GDM1 (cell line): ENCODE measurements around the gene AGMO.
"Not testable (repeated sequence)": the region's sequence is repeated elsewhere in the genome, so short reads cannot be mapped to it uniquely, and the experiment has no call there.

Experiments
- DNase-seq: peaks from one replicate; lab custom pipeline; 2025; lab: John Stamatoyannopoulos, UW

Gene AGMO

DNA sequence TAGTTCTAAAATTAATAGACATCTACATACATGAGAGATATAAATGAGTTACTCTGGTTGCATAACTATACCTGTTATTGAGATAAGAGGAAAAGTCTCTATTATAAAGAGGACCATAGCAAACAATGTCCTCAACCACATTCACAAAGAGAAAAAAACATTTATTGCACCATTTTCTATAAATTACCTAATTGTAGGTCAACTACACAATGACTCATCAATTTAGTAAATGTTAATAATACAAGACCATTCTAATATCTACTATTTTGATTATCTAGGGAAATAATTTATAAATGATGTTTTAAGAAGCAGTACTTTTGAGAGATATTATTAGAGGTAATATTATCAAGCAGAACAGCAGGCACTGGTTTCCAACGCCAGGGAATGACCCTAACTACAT lies 246.1 kb downstream of the AGMO start:
- DNase-seq, result no peak

DNA sequence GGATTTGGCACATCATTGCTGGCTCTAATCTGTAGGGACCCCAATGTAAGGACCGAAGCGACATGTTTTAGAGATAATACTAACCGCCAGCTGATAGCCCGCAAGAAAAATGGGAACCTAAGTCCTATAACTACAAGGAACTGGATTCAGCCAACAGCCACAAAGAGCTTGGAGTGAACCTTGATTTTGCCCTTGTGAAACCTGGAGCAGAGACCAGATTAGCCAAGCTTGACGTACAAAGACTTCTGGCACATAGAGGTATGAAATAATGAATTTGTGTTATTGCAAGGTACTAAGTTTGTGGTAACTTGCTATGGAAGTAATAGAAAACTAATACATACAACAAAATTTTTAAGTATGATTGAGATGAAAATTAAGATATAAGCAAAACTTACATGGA lies 246.9 kb downstream of the AGMO start:
- DNase-seq, result no peak

DNA sequence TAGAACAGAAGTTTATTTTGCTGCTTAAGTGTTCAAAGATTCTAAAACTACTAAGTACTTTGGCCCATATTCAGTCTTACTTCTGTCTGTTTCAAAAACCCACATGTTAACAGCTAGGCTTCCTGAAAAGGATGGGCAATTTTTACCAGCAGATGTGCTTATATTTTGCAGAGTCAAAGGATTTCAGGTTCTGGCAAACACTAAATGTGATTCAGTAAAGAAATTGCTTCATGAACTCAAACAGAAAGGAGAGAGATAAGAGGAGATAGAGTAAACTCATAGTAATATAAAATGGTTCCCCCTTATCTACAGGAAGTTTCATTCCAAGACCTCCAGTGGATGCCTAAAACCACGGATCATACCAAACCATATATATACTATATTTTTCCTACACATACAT lies 248.5 kb downstream of the AGMO start:
- DNase-seq, result no peak

DNA sequence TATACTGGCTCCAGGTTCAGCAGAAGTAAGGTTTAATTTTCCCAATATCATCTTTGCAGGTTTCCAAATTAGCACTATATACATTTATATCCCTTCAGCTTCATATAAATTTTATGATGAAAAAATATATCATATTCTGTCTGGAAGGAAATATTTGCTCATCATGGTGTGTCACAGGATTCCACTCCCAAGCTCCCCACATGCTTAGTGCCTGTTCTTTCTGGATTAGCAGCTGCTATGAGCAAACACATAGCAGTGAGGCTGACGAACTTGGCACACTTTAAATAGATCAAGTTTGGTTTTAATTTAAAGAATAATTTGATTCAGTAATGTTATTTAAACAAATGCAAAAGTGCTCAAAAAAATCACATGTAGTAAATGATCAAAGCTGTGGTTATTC lies 251.9 kb downstream of the AGMO start:
- no peak for DNase-seq

DNA sequence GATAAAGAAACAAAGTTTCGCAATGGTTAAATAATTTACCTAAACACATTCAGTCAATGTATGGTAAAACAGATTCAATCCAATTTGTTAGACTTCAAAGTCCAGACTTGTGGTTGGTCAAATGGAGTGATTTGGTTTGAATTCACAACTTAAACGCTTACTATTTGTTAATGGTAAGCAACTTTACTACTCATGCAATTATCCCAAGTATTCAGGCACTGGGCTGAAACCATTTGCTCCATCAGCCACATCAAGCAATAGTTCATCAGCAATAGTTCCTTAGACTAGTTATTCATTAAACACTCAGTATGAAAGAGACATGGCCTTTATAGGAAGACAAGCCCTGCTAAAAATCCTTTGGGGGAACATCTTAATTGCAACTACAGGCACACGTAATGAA lies 253.0 kb downstream of the AGMO start:
- no peak for DNase-seq

DNA sequence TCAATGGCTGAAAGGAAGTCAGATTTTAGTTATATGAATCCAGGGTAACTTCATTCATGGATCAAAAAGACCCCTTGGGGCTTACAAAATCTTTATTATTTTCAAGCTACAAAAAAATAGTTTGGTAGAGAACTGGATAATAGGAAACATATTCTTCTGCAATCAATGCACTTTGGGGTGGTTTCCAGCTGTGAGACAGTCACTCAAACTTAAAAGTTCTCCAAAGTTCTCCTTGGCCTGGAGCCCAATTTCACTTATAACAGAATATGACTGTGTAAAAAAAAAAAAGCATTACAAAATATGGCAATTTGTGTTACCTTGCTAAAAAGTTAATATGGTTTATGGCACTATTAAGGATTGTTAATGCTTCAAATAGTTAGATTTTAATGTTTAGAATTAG lies 255.5 kb downstream of the AGMO start:
- DNase-seq, result no peak

DNA sequence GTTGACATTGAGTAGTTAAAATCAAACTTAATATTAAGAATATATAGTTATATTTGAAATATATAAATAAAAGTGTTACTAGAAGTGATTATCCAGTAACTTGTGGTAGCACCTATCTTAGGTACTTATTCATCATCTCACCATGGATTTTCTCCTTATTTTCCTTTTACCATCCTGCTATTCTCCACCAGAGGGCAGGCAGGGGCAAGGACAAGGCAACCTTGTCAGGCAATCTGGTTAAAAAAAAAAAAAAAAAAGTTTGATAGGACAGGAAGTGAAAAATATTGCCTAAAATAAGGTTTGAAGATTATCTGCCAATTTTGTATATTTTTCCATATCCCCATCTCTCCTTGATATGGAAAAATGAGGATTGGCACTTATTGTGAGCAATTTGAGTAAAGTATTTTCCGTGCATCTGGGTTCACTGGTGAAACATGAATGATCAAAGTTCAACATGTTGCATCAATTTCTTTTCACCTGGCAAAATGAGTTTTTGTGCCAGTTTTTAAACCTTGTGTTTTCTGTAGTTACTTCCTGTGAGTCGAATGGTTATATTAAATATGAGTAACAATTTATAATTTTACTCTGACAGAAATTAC lies 256.7 kb downstream of the AGMO start:
- DNase-seq, result no peak

DNA sequence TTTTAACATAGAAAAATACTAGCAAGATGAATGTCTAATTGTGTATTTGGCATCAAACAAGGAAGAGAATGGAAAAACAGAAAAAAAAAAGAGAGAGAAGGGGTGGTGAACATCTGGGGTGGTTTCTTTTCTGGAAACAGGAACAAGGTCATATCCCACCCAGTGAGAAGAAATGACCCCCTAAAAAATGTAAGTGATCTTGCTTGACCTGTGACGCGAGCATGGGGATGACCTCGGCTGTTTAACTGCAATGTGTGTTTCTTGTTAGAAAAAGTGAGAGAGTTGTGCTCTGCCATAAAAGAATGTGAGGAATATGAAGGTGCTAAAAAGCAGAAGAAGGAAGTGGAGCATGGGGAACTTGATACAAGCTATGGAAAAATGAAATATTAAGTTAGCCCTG lies 258.5 kb downstream of the AGMO start:
- DNase-seq, result no peak

DNA sequence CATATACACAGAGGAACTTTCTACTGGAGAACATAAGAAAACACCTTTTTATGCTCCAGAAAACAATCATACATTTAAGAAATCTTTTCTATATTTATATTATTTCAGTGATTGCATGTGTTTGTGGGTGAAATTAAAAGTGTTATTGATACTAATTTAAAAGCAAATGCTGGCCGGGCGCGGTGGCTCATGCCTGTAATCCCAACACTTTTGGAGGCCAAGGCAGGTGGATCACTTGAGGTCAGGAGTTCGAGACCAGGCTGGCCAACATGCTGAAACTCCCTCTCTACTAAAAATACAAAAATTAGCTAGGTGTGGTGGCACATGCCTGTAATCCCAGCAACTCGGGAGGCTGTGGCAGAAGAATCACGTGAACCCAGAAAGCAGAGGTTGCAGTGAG lies 260.8 kb downstream of the AGMO start:
- not testable (repeated sequence) for DNase-seq

DNA sequence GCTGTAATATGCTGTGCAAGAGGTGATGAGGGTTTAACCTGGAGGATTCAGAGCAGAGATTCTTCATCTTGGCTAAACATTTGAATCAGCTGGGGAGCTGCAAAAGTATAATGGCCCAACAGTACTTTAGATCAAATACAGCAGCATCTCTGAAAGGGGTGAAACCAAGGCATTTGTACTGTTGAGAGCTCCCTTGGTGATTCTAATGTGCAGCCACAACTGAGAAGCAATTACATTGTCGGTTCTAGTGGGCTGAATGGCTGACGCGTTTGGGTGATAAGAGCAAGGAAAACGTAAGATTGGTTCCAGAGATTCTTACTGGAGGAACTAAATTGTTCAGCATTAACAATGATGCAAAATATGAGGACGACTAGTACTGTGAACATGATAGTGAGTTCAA lies 269.7 kb downstream of the AGMO start:
- no peak for DNase-seq

DNA sequence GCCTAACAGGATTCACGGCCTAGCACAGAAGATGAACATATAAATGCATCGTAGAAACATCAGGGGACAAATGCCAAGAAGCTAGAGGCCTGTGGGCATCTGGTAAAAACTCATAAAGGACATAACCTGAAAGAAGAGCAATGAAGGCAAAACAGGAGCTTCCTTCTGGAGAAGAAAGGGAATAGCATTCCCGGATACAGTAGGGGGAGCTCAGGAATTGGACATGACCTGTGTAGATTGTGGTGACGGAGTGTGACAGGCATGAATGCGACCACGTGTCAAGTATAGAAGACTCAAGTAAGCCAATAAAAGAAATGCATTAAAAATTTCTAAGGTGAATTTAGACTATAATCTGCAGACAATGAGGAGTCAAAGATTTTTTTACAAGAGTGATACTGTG lies 270.1 kb downstream of the AGMO start:
- no peak for DNase-seq

DNA sequence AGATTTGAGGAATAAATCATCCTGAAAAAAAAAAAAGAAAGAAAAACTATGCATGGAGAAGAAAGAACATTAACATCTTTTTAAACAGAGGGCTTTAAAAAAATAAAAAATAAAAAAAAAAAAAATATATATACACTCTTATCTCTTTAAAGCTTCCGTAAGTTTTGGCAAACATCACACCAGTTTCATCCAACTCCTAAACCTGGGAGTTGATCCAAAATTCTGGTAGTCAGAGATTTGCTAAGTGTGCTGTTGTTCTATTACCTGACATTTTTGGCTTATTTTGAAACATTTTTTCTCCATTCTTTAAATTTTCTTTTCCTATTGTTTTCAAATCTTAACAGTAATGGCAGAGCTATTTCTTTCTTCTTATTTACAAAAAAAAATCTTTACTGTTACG lies 273.1 kb downstream of the AGMO start:
- DNase-seq, result no peak

DNA sequence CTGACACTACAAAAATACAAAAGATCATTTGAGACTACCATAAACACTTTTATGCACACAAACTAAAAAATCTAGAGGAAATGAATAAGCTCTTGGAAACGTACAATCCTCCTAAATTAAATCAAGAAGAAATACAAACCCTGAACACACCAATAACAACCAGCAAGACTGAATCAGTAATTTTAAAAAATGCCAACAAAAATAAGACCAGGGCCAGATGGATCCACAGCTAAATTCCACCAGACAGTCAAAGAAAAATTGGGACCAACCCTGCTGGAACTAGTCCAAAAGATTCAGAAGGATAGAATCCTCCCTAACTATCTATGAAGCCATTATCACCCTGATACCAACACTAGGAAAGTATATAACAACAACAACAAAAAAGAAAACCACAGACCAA lies 277.4 kb downstream of the AGMO start:
- DNase-seq, result no peak

DNA sequence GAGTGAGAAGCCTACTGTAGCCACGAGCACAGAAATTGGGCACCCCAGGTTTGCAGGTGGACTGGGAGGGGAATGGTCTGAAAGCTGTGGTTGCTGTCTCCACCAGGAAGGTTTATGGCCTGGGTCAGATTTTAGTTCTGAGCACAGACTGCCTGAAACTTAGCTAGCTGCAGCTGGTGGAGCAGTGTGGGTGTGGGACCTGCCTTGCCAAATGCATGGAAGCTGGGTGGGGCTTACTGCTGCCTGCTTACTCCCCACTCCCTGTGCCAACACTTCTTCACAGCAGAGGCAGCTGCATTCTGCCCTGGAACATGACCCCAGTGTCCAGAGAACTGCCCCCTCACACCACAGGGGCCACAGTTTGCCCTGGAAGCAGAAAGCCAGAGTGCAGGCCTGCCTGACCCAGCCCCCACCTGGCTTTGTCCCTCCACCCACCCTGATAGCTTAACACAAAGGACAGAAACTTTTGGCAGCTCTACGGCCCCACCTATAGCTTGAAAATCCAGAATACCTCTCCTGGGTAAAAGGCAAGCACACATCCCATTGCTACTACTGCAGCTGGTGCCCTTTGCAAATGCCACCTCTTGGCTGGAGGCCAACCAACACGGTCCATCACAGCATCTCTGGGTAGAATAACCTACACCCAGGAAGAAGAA lies 281.6 kb downstream of the AGMO start:
- DNase-seq, result no peak

DNA sequence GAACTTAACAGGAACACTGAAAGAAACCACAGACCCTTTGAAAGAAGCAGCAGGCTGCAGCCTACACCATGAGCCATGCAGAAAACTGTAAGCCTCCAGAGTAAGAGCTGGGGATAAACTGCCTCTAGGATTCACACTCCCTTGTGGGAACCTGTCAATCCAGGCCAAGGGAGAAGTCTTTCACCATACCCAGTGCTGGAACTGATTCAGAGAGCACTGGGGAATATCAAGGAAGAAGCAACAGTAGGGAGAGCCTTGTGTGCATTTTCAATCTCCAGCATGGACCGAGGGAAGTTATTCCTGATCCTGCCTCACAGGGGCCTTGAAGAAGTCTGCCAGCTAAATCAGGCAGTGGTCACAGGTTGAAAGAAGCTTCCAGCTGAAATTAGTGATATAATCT lies 282.2 kb downstream of the AGMO start:
- no peak for DNase-seq

DNA sequence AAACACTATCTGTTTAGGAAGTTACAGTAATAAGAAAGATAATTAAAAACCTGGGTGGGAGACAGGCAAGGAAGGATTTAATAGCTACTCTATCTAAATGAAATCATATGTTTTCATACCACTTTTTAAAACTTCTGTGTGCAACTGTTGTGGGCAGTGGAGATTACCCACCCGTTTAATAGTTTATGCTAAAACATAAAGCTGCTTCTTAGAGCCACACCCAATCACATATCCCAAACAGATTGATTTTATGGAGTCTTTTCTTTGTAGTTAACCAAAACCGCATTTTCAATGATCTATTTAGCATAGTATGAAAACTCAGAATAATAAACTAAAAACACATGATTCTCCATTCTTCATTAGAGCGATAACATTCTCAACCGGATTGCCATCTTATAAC lies 304.1 kb downstream of the AGMO start:
- no peak for DNase-seq

DNA sequence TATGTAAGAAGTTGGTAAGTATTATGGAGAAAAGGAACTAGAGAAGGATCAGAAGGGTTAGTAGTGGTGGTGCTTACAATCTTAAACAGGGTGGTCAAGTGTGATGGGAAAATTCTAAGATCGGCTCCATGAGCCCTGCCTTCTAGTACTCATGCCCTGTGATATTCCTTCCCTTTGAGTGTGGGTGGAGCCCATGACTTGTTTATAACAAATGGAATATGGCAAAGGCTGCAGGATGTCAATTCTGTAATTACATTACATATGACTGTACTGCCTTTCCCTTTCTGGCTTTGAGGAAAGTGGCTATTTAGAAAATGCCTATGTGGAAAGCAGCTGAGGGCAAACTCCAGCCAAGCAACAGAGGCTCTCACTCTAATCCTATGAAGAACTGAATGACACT lies 309.6 kb downstream of the AGMO start:
- DNase-seq, result no peak

DNA sequence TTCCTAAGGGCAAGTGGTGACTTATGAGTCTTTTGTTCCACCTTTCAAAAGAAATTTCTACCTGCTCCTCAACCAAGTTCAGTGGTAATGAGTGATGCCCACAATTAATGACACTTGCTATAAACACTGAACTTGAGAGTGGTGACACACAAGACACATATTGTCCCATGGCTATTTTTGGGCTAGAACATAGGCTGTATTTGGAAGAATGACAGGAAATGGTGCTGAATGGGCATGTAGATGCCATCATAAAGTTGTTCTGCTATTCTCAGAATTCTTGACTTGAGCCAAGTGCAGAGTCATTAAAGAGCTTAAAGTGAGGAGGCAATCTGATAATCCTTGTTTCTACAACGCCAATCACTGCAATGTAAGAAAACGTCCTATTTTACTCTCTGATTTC lies 313.3 kb downstream of the AGMO start:
- no peak for DNase-seq

DNA sequence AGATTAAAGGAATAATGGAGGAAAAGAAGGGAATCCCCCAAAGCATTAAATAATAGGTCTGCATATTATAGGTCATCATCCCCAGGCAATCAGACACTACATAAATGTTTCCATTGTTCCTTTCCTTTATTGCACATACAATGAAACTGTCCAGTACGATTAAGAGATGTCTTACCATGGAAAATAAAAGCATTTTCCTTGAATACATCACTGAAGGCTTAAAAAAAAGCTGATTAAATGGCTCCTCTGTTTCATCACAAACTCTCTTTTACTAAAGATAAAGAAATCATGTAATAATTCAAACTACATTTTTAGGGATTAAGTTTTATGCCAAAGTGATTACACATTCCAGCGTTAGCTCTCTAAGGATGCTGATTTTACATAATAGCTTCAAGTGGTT lies 316.0 kb downstream of the AGMO start:
- DNase-seq, result no peak

DNA sequence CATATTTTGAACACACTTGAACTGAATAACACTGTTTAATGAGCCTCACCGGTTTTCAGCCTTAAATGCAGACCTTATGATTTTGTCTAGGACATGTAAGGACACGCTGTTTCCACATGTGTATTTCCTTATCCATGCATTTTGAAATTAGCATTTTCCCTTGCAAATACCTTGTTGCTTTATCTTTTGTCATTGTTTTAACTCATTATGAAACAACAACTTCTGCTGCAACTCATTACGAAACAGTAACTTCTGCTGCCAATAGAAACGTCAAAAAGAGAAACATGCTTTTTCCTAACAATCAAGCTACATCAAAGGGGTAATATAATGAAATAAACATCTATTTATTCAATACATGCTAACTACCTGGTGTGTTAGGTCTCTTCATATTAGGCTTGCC lies 322.0 kb downstream of the AGMO start:
- DNase-seq, result no peak

DNA sequence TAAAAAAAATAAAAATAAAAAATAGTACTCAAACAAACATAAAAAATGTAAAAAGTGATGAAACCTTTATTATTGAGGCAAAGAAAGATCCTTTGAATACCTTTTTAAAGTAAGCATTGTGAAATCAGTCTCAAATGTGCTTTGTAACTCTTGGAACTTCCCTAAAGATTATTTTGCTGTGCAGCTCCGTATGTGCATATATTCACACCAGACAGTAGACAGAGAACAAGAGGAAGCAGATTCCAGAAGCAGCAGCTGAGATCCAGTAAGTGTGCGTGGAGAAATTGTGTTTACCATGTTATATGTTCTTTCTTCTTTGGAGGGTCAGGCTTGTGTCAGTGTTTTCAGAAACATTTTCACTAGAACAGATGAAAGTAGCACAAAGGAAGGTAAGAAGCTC lies 324.9 kb downstream of the AGMO start:
- peak; percentile 3 for DNase-seq

DNA sequence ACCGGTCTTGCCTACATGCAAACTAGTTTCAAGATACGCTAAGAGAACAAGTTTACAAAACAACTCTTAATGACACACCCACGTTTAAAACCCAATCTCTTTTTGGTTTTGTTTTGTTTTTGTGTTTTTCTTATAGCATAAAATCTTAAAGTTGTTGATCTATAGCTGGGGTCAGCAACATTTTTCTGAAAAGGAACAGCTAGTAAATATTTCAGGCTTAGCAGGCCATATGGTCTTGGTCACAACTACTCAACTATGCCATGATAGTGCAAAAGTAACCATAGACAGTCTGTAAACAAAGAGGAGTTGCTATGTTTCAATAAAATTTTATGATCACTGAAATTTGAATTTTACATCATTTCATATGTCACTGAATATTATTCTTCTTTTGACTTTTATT lies 327.4 kb downstream of the AGMO start:
- DNase-seq, result no peak

DNA sequence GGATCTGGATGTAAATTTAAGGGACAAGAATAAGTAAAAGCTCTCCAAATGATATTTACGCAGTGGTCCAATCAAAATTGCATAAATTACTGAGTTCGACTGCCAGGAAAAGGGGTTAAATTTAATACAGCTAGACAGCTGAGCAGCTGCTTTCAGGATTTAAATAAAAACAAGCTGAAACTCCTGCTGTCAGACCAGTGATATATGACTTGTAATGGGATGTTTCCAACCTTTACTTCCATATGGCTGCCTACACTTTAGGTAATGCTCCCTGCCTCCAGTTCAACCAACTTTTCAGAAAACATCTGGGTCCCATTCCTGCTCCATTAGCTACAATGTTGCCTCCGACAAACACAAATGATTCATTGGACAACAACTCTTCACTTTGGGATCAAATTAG lies 333.0 kb downstream of the AGMO start:
- DNase-seq, result no peak

DNA sequence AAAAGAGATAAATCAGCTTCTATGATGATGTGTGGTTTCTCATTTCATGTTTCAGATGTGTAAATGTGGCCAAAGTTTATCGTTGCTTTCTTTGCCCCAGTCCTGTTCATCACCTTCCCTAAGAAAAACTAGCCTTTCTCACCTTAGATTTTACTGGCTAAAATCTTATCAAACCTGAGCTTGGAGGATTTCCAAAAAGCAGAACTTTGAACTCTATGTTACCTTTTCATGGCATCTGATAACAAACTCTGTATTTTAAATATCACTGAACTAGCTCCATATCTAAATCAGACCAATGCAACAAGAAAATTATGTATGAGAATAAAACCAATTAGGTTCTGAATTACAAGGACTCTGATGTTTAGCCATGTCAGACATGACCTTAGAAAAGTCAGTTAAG lies 335.8 kb downstream of the AGMO start:
- no peak for DNase-seq

DNA sequence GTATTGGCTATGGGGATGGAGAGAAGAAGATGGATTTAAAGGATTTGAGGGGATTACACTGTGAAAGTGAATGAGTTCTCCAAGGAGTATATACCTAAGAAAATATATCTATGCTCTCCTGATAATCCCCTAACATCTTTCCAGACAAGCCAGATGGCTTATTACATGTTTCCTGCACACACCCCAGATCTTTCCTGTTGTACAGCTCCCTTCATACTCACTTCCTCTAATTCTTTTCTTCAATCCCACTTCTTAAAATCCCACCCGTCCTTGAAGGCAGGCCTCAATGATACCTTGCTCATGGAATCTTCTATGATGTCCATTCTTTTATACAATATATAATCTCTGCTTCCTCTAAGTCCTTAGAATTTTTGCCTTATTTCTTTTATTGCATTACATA lies 342.1 kb downstream of the AGMO start:
- DNase-seq, result no peak
